Natural killer cell (primary cell): ENCODE measurements around the gene SLC47A2. TPM values are rescaled to one million over a fixed set of nuclear protein-coding genes. Genes with fewer than 3 reads are reported as not detected.

ENCODE experiments used
- ATAC-seq, 3 donors: fragments of 150-1000 bp in 2 of 3; fragments of 200-7000 bp in 1 of 3; cut with Tn5 transposase; 1 replicate in 1 of 3; 2 replicates in 2 of 3; pipeline ENCODE4 v1.10.0; 2021; ENCODE audit warnings: mild to moderate bottlenecking in 2 of 3, moderate library complexity in 2 of 3
- DNase-seq, 2 donors: peaks; one replicate each; pipeline versions ENCODE4 v3.0.0 to v3.0.0-alpha.2; 2013 to 2021; ENCODE audit warnings: mixed read lengths in 1 of 2
- H3K27ac ChIP-seq: one replicate; pipeline ENCODE4 v1.5.1; 2013; ENCODE audit warnings: mild to moderate bottlenecking, low read length
- H3K27me3 ChIP-seq: one replicate; pipeline ENCODE4 v1.6.1; 2013; ENCODE audit warnings: low read length; ENCODE audit not compliant: control insufficient read depth, insufficient read depth
- H3K36me3 ChIP-seq: one replicate; pipeline ENCODE4 v1.6.1; 2013; ENCODE audit warnings: low read length; ENCODE audit not compliant: control insufficient read depth, insufficient read depth
- H3K4me1 ChIP-seq: one replicate; pipeline ENCODE4 v1.6.1; 2013; ENCODE audit warnings: low read length; ENCODE audit not compliant: control insufficient read depth, insufficient read depth
- H3K4me3 ChIP-seq: one replicate; pipeline ENCODE4 v1.5.1; 2013; ENCODE audit warnings: low read length
- H3K9me3 ChIP-seq: one replicate; pipeline ENCODE4 v1.6.1; 2013; ENCODE audit warnings: low read length; ENCODE audit not compliant: control insufficient read depth, insufficient read depth
- H3K27ac Mint-ChIP-seq, 2 donors: one replicate each; pipeline ENCODE4 v1.8.0; 2022; ENCODE audit warnings: mild to moderate bottlenecking in 2 of 2, mixed read lengths in 2 of 2, moderate library complexity in 1 of 2
- H3K27me3 Mint-ChIP-seq, 2 donors: one replicate each; pipeline ENCODE4 v1.8.0; 2022; ENCODE audit warnings: low read depth in 2 of 2, mixed read lengths in 2 of 2
- H3K36me3 Mint-ChIP-seq: one replicate; pipeline ENCODE4 v1.8.0; 2022; ENCODE audit warnings: mixed read lengths
- H3K4me1 Mint-ChIP-seq, 2 donors: one replicate each; pipeline ENCODE4 v1.8.0; 2022; ENCODE audit warnings: mixed read lengths in 2 of 2
- H3K4me3 Mint-ChIP-seq: one replicate; pipeline ENCODE4 v1.8.0; 2022; ENCODE audit warnings: mild to moderate bottlenecking, moderate library complexity, mixed read lengths
- H3K9me3 Mint-ChIP-seq, 2 donors: one replicate each; pipeline ENCODE4 v1.8.0; 2022; ENCODE audit warnings: mixed read lengths in 2 of 2
- CTCF ChIP-seq: fragments of 200-600 bp; IDR thresholded peaks from one replicate; pipeline ENCODE4 v1.8.0; 2022; ENCODE audit warnings: antibody characterized with exemption
- WGBS: methylation state at CpG from one replicate; pipeline ENCODE4 v1.1.7; 2013; ENCODE audit warnings: missing lambda C conversion rate; ENCODE audit not compliant: insufficient coverage; 5-methylcytosine and 5-hydroxymethylcytosine counted together
- intact Hi-C: fragments of 100-400 bp; cut with micrococcal nuclease; formaldehyde crosslinking; loops from one replicate; pipeline ENCODE4 v1.14.2; 2022
- total RNA-seq, 4 donors: library from RNA; stranded (reverse); fragments of 120-200 nt in 1 of 4; gene quantifications; one replicate each; pipeline versions ENCODE4 v1.2.3 to v1.2.4, GENCODE V29; 2013 to 2022

Gene SLC47A2
- total RNA-seq, 3 donors from 2014 or later (not counting 1 experiment from before 2014, with no cell fraction given): not detected

- no peak for TF ChIP-seq CTCF
- intact Hi-C loops: no loop called here
- no peak overlapping the region for H3K27ac Mint-ChIP-seq
Measured at GRCh38 chr17:19718613-19719354, 2.4 kb upstream of the SLC47A2 start.

GRCh38 chr17:19718041-19718612 is 1.7 kb upstream of the SLC47A2 start:
- intact Hi-C loops: no loop called here
- no peaks in the 10 kb centered on the region for H3K4me1 Mint-ChIP-seq

More at GRCh38 chr17:19718613-19719354, 2.4 kb upstream of the SLC47A2 start:
- Histone ChIP-seq H3K4me3 (no peak overlapping the region), H3K4me1 (peaks cover 1% of the 10 kb centered on the region), H3K27me3 (no peaks in the 10 kb centered on the region), H3K36me3 (no peaks in the 10 kb centered on the region), H3K27ac (no peak overlapping the region), H3K9me3 (no peaks in the 10 kb centered on the region)
- no peaks in the 10 kb centered on the region for H3K4me1 Mint-ChIP-seq
- DNase-seq (no peak), ATAC-seq (no peak)
- WGBS: 88% methylated on average over 18 of the region's 18 CpGs
- H3K27me3 Mint-ChIP-seq: no peaks in the 10 kb centered on the region
- H3K36me3 Mint-ChIP-seq: no peaks in the 10 kb centered on the region
- no peaks in the 10 kb centered on the region for H3K9me3 Mint-ChIP-seq
- no peak overlapping the region for H3K4me3 Mint-ChIP-seq

GRCh38 chr17:19717411-19717908 is 1.1 kb upstream of the SLC47A2 start:
- H3K4me1 Mint-ChIP-seq: no peaks in the 10 kb centered on the region
- 87% methylated on average over 10 of the region's 10 CpGs for WGBS

More at GRCh38 chr17:19718041-19718612, 1.7 kb upstream of the SLC47A2 start:
- no peak overlapping the region for H3K4me3 Mint-ChIP-seq
- no peak for TF ChIP-seq CTCF
- H3K36me3 Mint-ChIP-seq: no peaks in the 10 kb centered on the region
- H3K27ac Mint-ChIP-seq: no peak overlapping the region
- DNase-seq (no peak), ATAC-seq (no peak)
- WGBS: 87% methylated on average over 12 of the region's 12 CpGs
- Histone ChIP-seq H3K9me3 (no peaks in the 10 kb centered on the region), H3K27ac (no peak overlapping the region), H3K4me3 (no peak overlapping the region), H3K4me1 (no peaks in the 10 kb centered on the region), H3K36me3 (no peaks in the 10 kb centered on the region), H3K27me3 (no peaks in the 10 kb centered on the region)
- no peaks in the 10 kb centered on the region for H3K9me3 Mint-ChIP-seq
- no peaks in the 10 kb centered on the region for H3K27me3 Mint-ChIP-seq

More at GRCh38 chr17:19717411-19717908, 1.1 kb upstream of the SLC47A2 start:
- no peak for DNase-seq
- H3K4me1 ChIP-seq: no peaks in the 10 kb centered on the region
- intact Hi-C loops: no loop called here
- no peaks in the 10 kb centered on the region for H3K36me3 ChIP-seq
- no peak overlapping the region for H3K27ac Mint-ChIP-seq
- no peak for ATAC-seq
- TF ChIP-seq CTCF: no peak
- no peaks in the 10 kb centered on the region for H3K9me3 ChIP-seq
- H3K27me3 Mint-ChIP-seq: no peaks in the 10 kb centered on the region
- no peak overlapping the region for H3K4me3 ChIP-seq
- no peaks in the 10 kb centered on the region for H3K9me3 Mint-ChIP-seq
- H3K36me3 Mint-ChIP-seq: no peaks in the 10 kb centered on the region
- no peak overlapping the region for H3K27ac ChIP-seq
- H3K27me3 ChIP-seq: no peaks in the 10 kb centered on the region
- no peak overlapping the region for H3K4me3 Mint-ChIP-seq
